Neural cell (in vitro differentiated cells): ENCODE results near the gene ATP2A2.

Experiments used
- EZH2 ChIP-seq: fragments of 200-600, 300-800 bp; shearing (Covaris generic), sonication (generic); IDR thresholded peaks from 2 replicates; pipeline ENCODE4 v1.6.1; 2014; ENCODE audit warnings: antibody characterized with exemption, low read length, borderline replicate concordance, mild to moderate bottlenecking; ENCODE audit not compliant: insufficient read depth, poor library complexity, severe bottlenecking
- POLR2AphosphoS5 ChIP-seq: IDR thresholded peaks from 2 replicates; pipeline ENCODE4 v1.6.1; 2012
- TF ChIP-seq, protein P1 (sequence below): fragments of 450-650 bp; IDR thresholded peaks from 2 replicates; pipeline ENCODE4 v1.5.1; 2014; ENCODE audit warnings: antibody characterized with exemption, mild to moderate bottlenecking, moderate library complexity; ENCODE audit not compliant: poor library complexity, severe bottlenecking

DNA sequence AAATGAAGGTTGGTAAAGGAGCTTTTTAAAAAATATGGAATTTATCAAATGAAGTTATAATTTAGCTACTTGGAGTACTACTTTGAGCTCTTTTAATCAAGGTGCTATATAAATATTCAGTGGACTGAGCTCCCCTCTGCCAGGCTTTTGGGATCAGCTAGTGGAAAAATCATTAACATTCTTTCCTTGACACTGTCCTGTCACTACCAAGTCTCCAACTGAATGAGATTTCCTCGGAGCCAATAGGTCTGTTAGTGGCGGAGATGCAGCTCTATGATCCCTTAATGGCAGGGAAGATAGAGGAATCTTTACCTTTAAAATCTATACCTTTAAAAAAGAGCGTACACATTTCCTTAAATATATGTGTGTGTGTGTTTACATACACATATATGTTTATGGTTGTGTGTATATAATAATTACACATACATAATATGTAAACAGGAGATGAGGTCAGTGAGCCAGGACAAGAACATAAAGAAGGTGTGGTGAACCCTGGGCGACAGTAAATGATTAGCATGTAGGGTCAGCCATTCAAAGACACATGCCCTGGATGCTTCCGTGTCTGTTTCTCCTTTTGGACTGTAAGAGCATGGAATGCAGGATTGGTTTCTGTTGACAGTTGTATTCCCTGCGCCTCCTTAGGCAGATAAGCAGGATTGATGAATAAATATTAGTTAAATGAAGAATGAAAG, 47.7 kb upstream of the ATP2A2 start:
- TF ChIP-seq EZH2 (no peak), POLR2AphosphoS5 (no peak)
- TF ChIP-seq, protein P1, sequence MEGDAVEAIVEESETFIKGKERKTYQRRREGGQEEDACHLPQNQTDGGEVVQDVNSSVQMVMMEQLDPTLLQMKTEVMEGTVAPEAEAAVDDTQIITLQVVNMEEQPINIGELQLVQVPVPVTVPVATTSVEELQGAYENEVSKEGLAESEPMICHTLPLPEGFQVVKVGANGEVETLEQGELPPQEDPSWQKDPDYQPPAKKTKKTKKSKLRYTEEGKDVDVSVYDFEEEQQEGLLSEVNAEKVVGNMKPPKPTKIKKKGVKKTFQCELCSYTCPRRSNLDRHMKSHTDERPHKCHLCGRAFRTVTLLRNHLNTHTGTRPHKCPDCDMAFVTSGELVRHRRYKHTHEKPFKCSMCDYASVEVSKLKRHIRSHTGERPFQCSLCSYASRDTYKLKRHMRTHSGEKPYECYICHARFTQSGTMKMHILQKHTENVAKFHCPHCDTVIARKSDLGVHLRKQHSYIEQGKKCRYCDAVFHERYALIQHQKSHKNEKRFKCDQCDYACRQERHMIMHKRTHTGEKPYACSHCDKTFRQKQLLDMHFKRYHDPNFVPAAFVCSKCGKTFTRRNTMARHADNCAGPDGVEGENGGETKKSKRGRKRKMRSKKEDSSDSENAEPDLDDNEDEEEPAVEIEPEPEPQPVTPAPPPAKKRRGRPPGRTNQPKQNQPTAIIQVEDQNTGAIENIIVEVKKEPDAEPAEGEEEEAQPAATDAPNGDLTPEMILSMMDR, result no peak
